B cell (primary cell): ENCODE data around the gene DNAI2.

Experiments used
- CTCF ChIP-seq: fragments of 200-600 bp; IDR thresholded peaks from one replicate; pipeline ENCODE4 v1.8.0; 2022; ENCODE audit warnings: antibody characterized with exemption, mild to moderate bottlenecking
- EZH2 ChIP-seq: IDR thresholded peaks from 2 replicates; pipeline ENCODE4 v1.6.1; 2012; ENCODE audit warnings: borderline replicate concordance, low read depth, mild to moderate bottlenecking, moderate library complexity, low read length; ENCODE audit not compliant: insufficient read depth, poor library complexity, severe bottlenecking

DNA sequence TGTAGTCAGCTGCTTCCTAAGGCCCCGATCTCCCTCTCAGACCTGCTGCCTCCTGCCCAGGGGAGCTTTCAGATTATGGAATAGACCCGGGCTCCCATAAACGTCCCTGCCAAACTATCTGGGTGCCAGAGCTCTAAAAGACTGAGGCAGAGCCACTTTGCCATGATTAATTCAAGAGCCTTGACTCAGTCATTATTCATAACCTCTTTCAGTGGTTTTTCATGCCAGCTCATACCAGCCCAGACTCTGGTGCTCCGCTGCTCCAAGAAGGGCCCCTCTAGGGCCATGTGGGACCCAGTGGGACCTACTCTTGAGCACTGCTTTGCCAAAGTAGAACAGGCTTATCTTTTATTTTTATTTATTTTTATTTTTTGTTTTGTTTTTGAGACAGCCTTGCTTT, 23.9 kb downstream of the DNAI2 start:
- TF ChIP-seq CTCF (no peak), EZH2 (no peak)
